Stimulated activated naive CD8-positive, alpha-beta T cell treated with anti-CD3 and anti-CD28 coated beads, Interleukin-15, Interleukin-2, amounts not matched to agents 100 ng/mL and 50 ng/mL, for 24 hours (primary cell): ENCODE data around the gene ADARB1.
A peak's percentile ranks its signal among the peaks of the same experiment; 100 is the strongest.

ENCODE experiments used
- H3K27ac Mint-ChIP-seq: one replicate; pipeline ENCODE4 v1.8.0; 2021; ENCODE audit warnings: mild to moderate bottlenecking, mixed read lengths
- H3K27me3 Mint-ChIP-seq: one replicate; pipeline ENCODE4 v1.8.0; 2021; ENCODE audit warnings: mixed read lengths
- H3K36me3 Mint-ChIP-seq: one replicate; pipeline ENCODE4 v1.8.0; 2021; ENCODE audit warnings: low read depth, mixed read lengths
- H3K4me1 Mint-ChIP-seq: one replicate; pipeline ENCODE4 v1.8.0; 2021; ENCODE audit warnings: low read depth, mixed read lengths
- H3K4me3 Mint-ChIP-seq: one replicate; pipeline ENCODE4 v1.8.0; 2021; ENCODE audit warnings: mild to moderate bottlenecking, mixed read lengths
- H3K9me3 Mint-ChIP-seq: one replicate; pipeline ENCODE4 v1.8.0; 2021; ENCODE audit warnings: mixed read lengths

The ADARB1 gene

GRCh38 chr21:45103971-45104520 is 29.7 kb downstream of the ADARB1 start:
- Mint-ChIP-seq H3K4me1 (peaks cover 73% of the 10 kb centered on the region), H3K27me3 (no peaks in the 10 kb centered on the region), H3K27ac (peak overlapping the region; percentile 84), H3K9me3 (no peaks in the 10 kb centered on the region), H3K4me3 (peak overlapping the region; percentile 66), H3K36me3 (peaks cover 9% of the 10 kb centered on the region)

- H3K27ac Mint-ChIP-seq: peak overlapping the region; percentile 84
- H3K4me1 Mint-ChIP-seq: peaks cover 78% of the 10 kb centered on the region
- no peaks in the 10 kb centered on the region for H3K9me3 Mint-ChIP-seq
- H3K36me3 Mint-ChIP-seq: peaks cover 9% of the 10 kb centered on the region
- H3K27me3 Mint-ChIP-seq: no peaks in the 10 kb centered on the region
- H3K4me3 Mint-ChIP-seq: peak overlapping the region; percentile 66
These were observed 30.2 kb downstream of the ADARB1 start for GRCh38 chr21:45104560-45104959.

GRCh38 chr21:45105906-45106485 is 31.6 kb downstream of the ADARB1 start:
- Mint-ChIP-seq H3K36me3 (peaks cover 9% of the 10 kb centered on the region), H3K9me3 (no peaks in the 10 kb centered on the region), H3K4me3 (peak overlapping the region; percentile 15), H3K27me3 (no peaks in the 10 kb centered on the region), H3K4me1 (peaks cover 92% of the 10 kb centered on the region), H3K27ac (peak overlapping the region; percentile 7)

DNA sequence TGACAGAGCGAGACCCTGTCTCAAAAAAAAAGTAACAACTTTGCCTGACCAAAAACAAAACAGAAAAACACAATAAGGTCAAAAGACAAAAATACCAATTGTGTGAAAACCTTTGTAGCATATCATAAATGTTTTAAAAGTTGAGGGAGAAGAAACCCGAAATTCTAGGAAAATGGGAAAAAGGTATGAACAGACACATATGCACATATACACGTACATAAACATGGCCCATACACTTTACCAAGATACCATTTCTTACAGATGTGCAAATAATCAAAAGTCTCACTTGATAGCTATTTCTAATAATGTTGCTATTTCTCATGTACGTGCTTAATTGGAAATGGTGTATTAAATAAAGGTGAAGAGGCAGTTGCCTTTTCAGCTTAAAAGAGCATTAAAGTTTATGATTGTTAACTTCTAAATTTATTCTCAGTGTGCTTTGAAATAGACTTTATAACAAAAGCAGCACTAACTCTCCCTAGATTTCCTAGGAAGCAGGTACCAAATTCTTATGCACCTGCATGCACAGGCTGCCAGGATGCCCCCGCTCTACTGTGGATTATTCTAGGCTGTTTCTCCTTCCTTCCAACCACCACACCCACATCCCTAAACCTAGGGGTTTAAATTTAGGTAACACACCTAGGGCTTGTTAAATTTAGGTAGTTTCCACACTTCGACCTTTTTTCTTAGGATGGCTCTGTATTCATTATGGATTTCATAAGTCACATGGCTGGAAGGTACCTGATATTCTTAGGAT is 33.8 kb downstream of the ADARB1 start:
- Mint-ChIP-seq H3K9me3 (no peaks in the 10 kb centered on the region), H3K36me3 (peaks cover 13% of the 10 kb centered on the region), H3K27ac (peak overlapping the region; percentile 42), H3K4me3 (no peak overlapping the region), H3K27me3 (no peaks in the 10 kb centered on the region), H3K4me1 (peaks cover 96% of the 10 kb centered on the region)

- Mint-ChIP-seq H3K4me3 (peak overlapping the region; percentile 79), H3K4me1 (peaks cover 90% of the 10 kb centered on the region), H3K36me3 (peaks cover 13% of the 10 kb centered on the region), H3K27me3 (no peaks in the 10 kb centered on the region), H3K27ac (peak overlapping the region; percentile 93), H3K9me3 (no peaks in the 10 kb centered on the region)
These were observed 34.7 kb downstream of the ADARB1 start for GRCh38 chr21:45108808-45109781.

GRCh38 chr21:45109831-45110492 is 35.6 kb downstream of the ADARB1 start:
- peak overlapping the region; percentile 79 for H3K4me3 Mint-ChIP-seq
- no peaks in the 10 kb centered on the region for H3K9me3 Mint-ChIP-seq
- H3K27ac Mint-ChIP-seq: peak overlapping the region; percentile 93
- H3K4me1 Mint-ChIP-seq: peaks cover 87% of the 10 kb centered on the region
- no peaks in the 10 kb centered on the region for H3K27me3 Mint-ChIP-seq
- H3K36me3 Mint-ChIP-seq: peaks cover 15% of the 10 kb centered on the region

DNA sequence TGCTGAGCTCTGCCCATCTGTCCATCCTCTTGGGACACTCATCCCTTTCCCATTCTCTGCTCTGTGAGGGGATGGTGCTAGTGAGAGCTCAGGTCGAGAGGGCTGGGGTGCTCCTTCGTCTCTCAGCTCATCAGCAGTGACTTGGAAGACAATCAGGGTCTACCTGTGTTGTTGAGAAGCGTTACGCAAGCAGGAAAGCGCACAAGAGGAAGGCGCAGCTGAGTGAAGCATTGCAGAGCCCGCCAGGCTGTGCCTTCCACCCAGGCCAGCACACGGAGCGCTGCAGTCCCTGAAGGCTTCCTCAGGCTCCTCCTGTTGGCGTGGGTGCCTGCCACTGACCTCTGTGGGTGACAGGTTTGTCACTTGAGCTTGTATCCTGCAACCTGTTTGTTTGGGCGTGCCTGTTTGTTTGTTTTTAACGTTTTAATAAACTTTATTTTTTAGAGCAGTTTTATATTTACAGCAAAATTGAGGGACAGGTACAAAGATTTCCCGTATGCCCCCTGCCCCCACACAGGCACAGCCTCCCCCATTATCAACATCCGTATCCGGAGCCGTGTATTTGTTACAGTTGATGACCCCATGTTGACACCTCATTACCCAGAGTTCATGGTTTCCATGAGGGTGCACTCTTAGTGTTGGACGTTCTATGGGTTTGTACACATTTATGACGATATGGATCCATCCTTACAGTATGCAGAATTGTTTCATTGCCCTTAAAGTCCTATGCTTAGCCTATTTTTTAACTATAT is 36.7 kb downstream of the ADARB1 start:
- Mint-ChIP-seq H3K4me3 (peak overlapping the region; percentile 72), H3K9me3 (no peaks in the 10 kb centered on the region), H3K27me3 (no peaks in the 10 kb centered on the region), H3K4me1 (peaks cover 87% of the 10 kb centered on the region), H3K36me3 (peaks cover 19% of the 10 kb centered on the region), H3K27ac (no peak overlapping the region)

- peak overlapping the region; percentile 18 for H3K27ac Mint-ChIP-seq
- peaks cover 16% of the 10 kb centered on the region for H3K36me3 Mint-ChIP-seq
- H3K27me3 Mint-ChIP-seq: no peaks in the 10 kb centered on the region
- H3K4me1 Mint-ChIP-seq: peaks cover 87% of the 10 kb centered on the region
- H3K9me3 Mint-ChIP-seq: no peaks in the 10 kb centered on the region
- H3K4me3 Mint-ChIP-seq: peak overlapping the region; percentile 36
These were observed 37.3 kb downstream of the ADARB1 start for GRCh38 chr21:45111703-45112102.

DNA sequence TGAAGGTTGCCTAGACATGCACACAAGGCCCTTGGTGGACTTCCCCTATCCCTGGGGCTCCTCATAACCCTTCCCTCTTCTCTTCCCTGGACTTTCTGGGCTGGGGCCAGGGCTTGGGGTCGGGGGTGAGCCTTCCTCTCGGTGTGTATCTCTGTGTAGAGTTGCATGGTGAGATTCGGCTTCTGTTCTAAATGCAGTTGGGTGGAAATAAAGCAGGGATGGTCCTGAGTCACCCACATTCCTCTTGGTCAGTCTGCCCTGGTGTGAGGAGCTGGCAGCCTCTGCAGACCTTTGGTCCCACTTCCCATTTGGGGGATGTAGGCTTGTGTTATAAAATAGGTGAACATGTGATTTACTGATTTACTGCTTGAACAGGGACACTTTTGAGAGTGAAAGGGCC is 38.0 kb downstream of the ADARB1 start:
- Mint-ChIP-seq H3K27me3 (no peaks in the 10 kb centered on the region), H3K27ac (peak overlapping the region; percentile 18), H3K4me3 (no peak overlapping the region), H3K9me3 (no peaks in the 10 kb centered on the region), H3K36me3 (peaks cover 14% of the 10 kb centered on the region), H3K4me1 (peaks cover 82% of the 10 kb centered on the region)

DNA sequence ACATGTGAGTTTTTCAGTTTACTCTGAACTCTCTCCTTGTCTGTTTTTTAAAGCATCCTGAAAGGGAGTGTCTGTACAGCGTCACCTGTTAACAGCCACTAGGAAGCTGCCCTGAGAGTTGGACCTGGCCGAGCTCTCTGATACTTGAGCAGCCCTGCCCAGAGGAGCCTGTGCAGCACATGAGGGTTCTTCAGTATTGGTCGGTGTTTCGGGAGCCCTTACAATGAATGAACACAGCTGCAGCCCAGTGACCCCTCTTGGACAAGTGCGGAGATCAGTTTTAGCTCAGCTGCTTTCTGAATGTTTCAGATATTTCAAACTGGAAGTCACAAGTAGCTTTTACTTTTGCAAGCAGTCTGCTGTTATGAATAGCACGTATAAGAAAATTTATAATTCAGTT is 39.2 kb downstream of the ADARB1 start:
- H3K4me3 Mint-ChIP-seq: no peak overlapping the region

GRCh38 chr21:45114072-45114471 is 39.7 kb downstream of the ADARB1 start:
- Mint-ChIP-seq H3K27ac (no peak overlapping the region), H3K4me1 (peaks cover 67% of the 10 kb centered on the region), H3K36me3 (peaks cover 14% of the 10 kb centered on the region), H3K9me3 (no peaks in the 10 kb centered on the region), H3K27me3 (no peaks in the 10 kb centered on the region), H3K4me3 (no peak overlapping the region)

More for the DNA sequence above, 39.2 kb downstream of the ADARB1 start:
- no peak overlapping the region for H3K27ac Mint-ChIP-seq
- H3K27me3 Mint-ChIP-seq: no peaks in the 10 kb centered on the region
- peaks cover 72% of the 10 kb centered on the region for H3K4me1 Mint-ChIP-seq
- H3K9me3 Mint-ChIP-seq: no peaks in the 10 kb centered on the region
- peaks cover 14% of the 10 kb centered on the region for H3K36me3 Mint-ChIP-seq

DNA sequence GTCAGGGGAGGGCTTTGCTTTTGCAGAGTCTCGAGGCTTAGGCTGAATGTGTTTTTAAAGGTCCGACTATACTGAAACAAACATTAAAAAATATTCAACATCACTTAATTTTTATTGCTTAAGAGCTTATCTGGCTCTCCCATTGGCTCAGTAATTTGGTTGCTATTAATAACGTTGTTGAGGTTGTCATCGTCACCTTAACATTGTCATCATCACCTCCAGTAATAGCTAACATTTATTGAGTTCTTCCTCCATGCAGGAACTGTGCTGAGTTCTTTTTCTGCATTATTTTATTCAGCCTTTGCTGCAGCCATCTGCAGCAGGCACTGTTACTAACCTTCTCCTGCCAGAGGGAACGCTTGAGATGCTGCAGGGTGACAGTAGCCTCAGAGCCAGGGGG is 40.1 kb downstream of the ADARB1 start:
- H3K9me3 Mint-ChIP-seq: no peaks in the 10 kb centered on the region
- peaks cover 14% of the 10 kb centered on the region for H3K36me3 Mint-ChIP-seq
- H3K4me1 Mint-ChIP-seq: peaks cover 63% of the 10 kb centered on the region
- no peak overlapping the region for H3K27ac Mint-ChIP-seq
- H3K27me3 Mint-ChIP-seq: no peaks in the 10 kb centered on the region
- no peak overlapping the region for H3K4me3 Mint-ChIP-seq

- peaks cover 56% of the 10 kb centered on the region for H3K4me1 Mint-ChIP-seq
- H3K9me3 Mint-ChIP-seq: no peaks in the 10 kb centered on the region
- no peak overlapping the region for H3K27ac Mint-ChIP-seq
These were observed 40.8 kb downstream of the ADARB1 start for GRCh38 chr21:45115141-45115540.

DNA sequence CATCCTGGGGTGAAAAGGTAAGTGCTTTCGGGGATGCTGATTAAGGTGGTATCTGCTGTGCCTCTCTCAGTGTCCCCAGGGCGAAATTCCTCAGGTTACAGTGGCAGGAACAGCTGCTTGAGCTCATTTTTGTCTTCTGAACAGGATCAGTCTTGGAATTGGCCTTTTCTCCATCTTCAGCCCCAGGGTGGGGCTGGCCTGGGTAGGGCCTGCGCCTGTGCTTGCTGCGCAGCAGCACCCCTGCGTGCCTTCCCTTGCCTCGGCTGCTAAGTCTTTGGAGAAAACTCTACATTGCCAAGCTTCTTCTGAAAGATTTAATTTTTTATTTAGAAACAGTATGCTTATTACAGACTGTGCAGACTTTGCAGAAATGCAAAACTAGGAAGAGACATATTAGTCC is 41.7 kb downstream of the ADARB1 start:
- no peak overlapping the region for H3K27ac Mint-ChIP-seq
- H3K4me1 Mint-ChIP-seq: peaks cover 47% of the 10 kb centered on the region
- H3K4me3 Mint-ChIP-seq: no peak overlapping the region

More at GRCh38 chr21:45115141-45115540, 40.8 kb downstream of the ADARB1 start:
- Mint-ChIP-seq H3K36me3 (peaks cover 14% of the 10 kb centered on the region), H3K4me3 (no peak overlapping the region), H3K27me3 (no peaks in the 10 kb centered on the region)

More for the DNA sequence above, 41.7 kb downstream of the ADARB1 start:
- Mint-ChIP-seq H3K36me3 (peaks cover 19% of the 10 kb centered on the region), H3K27me3 (no peaks in the 10 kb centered on the region), H3K9me3 (no peaks in the 10 kb centered on the region)
